ENCODE measurements around the gene CD3G.

- TF ChIP-seq USF2 (IDR thresholded peaks at IDR 0.05; ENCODE audit: low read depth, low read length), result no peak
- TF ChIP-seq CTCF (conservative IDR thresholded peaks at IDR 0.05; ENCODE audit: low read depth, low read length), result no peak
- TF ChIP-seq POLR2A (IDR thresholded peaks at IDR 0.05; ENCODE audit: low read depth, low read length), result no peak
These were observed 4.7 kb upstream of the CD3G start for GRCh38 chr11:118339281-118339961.

Measured in IMR-90 (cell line).